Measurements from ENCODE around the gene HOXB5.

- no peak for TF ChIP-seq CTCF (IDR thresholded peaks at IDR 0.05)
- no peak for TF ChIP-seq POLR2A (IDR thresholded peaks at IDR 0.05)
These were observed 10.6 kb upstream of the HOXB5 start for GRCh38 chr17:48603959-48604769.
